IMR-90 (cell line): ENCODE measurements around the gene ATP9B.

Experiments used
- CHD1 ChIP-seq: IDR thresholded peaks from 2 replicates; pipeline ENCODE4 v1.6.1; 2012; ENCODE audit warnings: low read depth, low read length, improper control_type of control experiment
- FOS ChIP-seq: fragments of 150-350 bp; IDR thresholded peaks from 2 replicates; pipeline ENCODE4 v1.6.1; 2016; ENCODE audit warnings: low read depth, low read length
- MAFK ChIP-seq: IDR thresholded peaks from 2 replicates; pipeline ENCODE4 v1.6.1; 2012; ENCODE audit warnings: low read depth, low read length, improper control_type of control experiment
- MAZ ChIP-seq: IDR thresholded peaks from 2 replicates; pipeline ENCODE4 v1.6.1; 2012; ENCODE audit warnings: low read depth, mild to moderate bottlenecking, low read length, improper control_type of control experiment, moderate library complexity, borderline replicate concordance
- POLR2A ChIP-seq: IDR thresholded peaks from 2 replicates; pipeline ENCODE4 v1.6.1; 2012; ENCODE audit warnings: mild to moderate bottlenecking, low read depth, low read length
- RAD21 ChIP-seq: IDR thresholded peaks from 2 replicates; pipeline ENCODE4 v1.6.1; 2012; ENCODE audit warnings: low read length, improper control_type of control experiment
- SMC3 ChIP-seq: fragments of 150-350 bp; IDR thresholded peaks from 2 replicates; pipeline ENCODE4 v1.6.1; 2016; ENCODE audit warnings: low read depth, mild to moderate bottlenecking, antibody characterized with exemption, low read length, moderate library complexity
- TF ChIP-seq, protein P1 (sequence below): fragments of 150-350 bp; IDR thresholded peaks from 2 replicates; pipeline ENCODE4 v1.6.1; 2017; ENCODE audit warnings: mild to moderate bottlenecking, antibody characterized with exemption, low read length, low read depth
- TF ChIP-seq, protein P2 (sequence below): conservative IDR thresholded peaks from 2 replicates; pipeline ENCODE4 v1.5.1; 2012; ENCODE audit warnings: mild to moderate bottlenecking, low read depth, low read length, improper control_type of control experiment
- TF ChIP-seq, protein P3 (sequence below): fragments of 150-350 bp; IDR thresholded peaks from 2 replicates; pipeline ENCODE4 v1.6.1; 2016; ENCODE audit warnings: low read depth, mild to moderate bottlenecking, low read length, moderate library complexity, borderline replicate concordance

DNA sequence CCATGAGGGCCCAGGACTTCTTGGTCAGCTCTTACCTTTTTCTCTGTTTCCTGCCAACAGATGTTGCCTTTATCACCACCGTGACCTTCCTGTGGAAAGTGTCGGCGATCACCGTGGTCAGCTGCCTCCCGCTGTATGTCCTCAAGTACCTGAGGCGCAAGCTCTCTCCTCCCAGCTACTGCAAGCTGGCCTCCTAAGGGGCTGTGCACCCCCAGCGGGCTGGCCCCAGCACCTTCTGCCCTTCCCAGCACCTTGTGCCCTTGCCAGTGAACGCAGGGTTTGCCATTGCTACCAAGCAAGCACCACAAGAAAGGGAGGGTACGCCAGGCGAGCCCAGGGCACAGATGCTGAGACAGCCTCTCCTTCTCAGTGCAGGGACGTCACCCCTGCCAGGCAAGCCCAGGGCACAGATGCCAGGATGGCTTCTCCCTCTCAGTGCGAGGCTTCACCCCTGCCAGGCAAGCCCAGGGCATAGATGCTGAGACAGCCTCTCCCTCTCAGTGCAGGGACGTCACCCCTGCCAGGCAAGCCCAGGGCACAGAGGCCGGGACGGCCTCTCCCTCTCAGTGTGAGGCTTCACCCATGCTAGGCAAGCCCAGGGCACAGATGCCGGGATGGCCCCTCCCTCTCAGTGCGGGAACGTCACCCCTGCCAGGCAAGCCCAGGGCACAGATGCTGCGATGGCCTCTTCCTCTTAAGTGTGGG lies 308.1 kb downstream of the ATP9B start:
- TF ChIP-seq, protein P1, sequence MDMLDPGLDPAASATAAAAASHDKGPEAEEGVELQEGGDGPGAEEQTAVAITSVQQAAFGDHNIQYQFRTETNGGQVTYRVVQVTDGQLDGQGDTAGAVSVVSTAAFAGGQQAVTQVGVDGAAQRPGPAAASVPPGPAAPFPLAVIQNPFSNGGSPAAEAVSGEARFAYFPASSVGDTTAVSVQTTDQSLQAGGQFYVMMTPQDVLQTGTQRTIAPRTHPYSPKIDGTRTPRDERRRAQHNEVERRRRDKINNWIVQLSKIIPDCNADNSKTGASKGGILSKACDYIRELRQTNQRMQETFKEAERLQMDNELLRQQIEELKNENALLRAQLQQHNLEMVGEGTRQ: no peak
- TF ChIP-seq MAFK: no peak
- no peak for TF ChIP-seq FOS
- no peak for TF ChIP-seq MAZ
- no peak for TF ChIP-seq POLR2A
- TF ChIP-seq, protein P2, sequence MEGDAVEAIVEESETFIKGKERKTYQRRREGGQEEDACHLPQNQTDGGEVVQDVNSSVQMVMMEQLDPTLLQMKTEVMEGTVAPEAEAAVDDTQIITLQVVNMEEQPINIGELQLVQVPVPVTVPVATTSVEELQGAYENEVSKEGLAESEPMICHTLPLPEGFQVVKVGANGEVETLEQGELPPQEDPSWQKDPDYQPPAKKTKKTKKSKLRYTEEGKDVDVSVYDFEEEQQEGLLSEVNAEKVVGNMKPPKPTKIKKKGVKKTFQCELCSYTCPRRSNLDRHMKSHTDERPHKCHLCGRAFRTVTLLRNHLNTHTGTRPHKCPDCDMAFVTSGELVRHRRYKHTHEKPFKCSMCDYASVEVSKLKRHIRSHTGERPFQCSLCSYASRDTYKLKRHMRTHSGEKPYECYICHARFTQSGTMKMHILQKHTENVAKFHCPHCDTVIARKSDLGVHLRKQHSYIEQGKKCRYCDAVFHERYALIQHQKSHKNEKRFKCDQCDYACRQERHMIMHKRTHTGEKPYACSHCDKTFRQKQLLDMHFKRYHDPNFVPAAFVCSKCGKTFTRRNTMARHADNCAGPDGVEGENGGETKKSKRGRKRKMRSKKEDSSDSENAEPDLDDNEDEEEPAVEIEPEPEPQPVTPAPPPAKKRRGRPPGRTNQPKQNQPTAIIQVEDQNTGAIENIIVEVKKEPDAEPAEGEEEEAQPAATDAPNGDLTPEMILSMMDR: no peak
- TF ChIP-seq SMC3: no peak
- TF ChIP-seq, protein P3, sequence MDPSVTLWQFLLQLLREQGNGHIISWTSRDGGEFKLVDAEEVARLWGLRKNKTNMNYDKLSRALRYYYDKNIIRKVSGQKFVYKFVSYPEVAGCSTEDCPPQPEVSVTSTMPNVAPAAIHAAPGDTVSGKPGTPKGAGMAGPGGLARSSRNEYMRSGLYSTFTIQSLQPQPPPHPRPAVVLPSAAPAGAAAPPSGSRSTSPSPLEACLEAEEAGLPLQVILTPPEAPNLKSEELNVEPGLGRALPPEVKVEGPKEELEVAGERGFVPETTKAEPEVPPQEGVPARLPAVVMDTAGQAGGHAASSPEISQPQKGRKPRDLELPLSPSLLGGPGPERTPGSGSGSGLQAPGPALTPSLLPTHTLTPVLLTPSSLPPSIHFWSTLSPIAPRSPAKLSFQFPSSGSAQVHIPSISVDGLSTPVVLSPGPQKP: no peak
- TF ChIP-seq RAD21: no peak
- TF ChIP-seq CHD1: no peak
